Stimulated activated CD4-positive, alpha-beta T cell treated with anti-CD3 and anti-CD28 coated beads, Interleukin-15, amount 100 ng/mL, for 1 hour (primary cell): Measurements from ENCODE around the gene RER1.

ENCODE experiments used
- DNase-seq, 2 donors: peaks; one replicate each; pipeline ENCODE4 v3.0.0-alpha.2; 2020; ENCODE audit warnings: low read depth in 1 of 2, low spot score in 1 of 2

The RER1 gene

DNA sequence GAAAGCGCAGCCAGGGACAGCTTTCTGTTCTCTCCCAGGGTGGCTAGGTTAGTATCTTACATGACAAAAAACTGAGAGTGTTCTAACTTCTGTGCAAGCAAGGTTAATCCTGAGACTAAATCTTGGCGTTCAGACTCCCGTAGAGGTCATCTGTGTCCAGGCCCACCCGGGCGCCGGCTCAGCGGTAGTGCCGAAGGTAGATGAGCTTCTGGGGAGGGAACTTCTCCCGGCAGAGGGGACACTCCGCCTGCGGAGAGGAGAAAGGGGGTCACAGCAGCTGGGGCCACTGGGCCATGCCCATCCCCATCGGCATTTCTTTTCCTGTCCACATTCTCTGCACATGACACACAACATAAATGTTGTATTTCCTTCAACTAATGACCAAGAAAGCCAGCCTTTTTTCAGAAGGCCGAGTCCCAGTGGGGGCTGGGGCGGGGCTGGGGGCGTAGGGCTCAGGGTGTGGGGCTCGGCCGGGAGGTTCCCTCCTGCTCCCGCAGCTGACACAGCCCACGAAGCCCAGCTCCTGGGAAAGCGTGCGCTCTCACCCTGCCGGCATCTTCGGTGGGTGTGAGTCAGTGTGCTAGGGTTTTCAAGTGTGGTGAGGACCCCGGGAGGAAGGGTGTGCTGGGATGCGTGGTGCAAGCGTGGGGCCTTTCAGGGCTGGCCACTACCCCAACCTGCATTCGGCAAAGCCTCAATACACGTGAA is 14.1 kb downstream of the RER1 start:
- DNase-seq: no peak

DNA sequence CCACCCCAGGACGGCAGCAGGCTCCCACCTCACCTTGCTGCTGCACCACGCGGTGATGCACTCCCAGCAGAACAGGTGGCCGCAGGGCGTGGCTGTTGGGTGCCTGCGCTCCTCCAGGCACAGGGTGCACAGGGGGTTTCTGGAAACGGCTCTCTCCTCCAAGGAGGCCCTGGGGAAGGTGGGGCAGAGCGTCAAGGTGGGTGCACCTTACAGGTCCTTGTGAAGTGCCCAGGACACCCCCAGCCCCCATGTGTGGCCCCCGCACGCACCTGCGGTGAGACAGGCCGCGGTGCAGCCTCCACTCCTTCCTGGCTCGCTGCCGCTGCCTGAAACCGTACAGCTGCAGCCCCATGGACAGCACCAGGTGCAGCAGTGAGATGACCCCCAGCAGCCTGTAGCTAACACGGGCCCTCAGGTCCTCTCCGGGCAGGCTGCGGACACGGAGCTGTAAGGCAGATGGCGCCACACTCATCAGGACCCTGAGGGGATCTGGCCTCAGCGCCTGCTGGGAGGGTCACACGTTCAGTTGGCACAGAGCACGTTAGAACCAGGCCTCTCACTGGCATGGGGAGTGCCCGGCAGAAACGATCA is 14.9 kb downstream of the RER1 start:
- no peak for DNase-seq

DNA sequence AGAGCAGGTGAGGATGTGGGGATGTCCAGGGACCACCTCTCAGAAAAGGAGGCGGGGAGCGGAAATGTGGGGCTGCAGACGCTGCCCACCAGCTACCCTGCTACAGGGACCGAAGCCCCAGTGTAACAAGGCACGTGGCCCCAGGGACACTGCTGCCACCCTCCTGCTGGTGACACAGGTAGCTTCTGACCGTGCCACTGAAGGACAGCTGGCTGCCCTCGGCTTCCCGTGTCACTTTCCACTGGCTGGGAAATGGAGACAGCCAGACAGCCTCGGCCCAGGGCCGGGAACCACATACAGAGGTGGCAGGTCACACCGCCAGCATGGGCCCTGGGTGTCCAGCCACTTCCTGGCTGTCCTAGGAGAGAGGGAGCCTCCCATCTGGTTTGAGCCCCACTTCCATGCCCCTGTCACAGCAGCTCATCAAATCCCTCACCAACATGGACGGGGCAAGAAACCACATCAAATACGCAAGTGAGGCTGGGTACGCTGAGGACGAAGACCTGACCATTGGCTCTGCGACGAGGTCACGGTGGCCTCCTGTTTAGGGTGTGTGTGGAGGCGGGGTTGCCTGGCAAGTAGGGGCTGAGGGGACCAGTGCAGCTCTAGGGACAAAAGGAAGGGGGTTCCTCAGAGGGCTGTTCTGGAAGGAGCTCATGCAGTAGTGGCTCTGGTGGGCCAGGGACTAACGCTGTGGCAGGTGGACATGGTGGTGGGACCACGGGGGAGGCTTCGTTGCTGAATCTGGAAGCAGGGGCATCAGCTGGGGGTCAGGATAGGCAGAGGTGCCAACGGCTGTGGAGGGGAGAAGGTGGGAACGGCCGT is 15.7 kb downstream of the RER1 start:
- DNase-seq: no peak

DNA sequence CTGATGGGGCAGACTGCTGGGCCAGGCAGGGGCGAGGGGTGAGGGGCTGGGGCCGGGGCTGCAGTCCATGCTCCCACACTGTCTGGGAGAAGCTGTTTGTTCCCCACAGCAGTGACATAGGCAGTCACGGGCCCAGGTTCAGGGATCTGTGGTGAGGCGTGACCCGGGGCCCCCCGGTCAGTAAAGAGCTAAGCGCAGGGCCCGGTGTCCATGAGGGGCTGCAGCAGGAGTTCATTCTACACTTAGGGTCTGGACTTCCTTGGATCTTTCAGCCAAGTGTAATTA is 16.3 kb downstream of the RER1 start:
- no peak for DNase-seq

DNA sequence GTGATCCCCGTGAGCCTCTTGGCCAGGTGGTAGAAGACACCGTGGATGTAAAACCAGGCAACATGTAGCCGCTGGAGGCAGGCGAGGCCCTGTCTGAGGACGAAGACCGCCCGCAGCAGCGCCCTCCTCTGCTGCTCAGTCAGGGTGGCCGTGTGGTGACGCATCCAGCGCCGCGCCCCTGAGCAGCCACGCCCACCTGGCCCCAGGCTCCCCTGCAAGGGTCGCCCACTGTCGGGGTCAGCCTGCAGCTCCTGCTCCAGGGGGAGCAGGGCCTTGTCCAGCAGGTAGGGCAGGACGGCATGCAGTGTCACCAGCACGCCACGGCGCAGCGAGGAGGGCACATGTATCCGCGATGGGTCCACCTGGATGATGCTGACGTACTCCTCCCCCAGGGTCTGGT is 16.8 kb downstream of the RER1 start:
- no peak for DNase-seq

DNA sequence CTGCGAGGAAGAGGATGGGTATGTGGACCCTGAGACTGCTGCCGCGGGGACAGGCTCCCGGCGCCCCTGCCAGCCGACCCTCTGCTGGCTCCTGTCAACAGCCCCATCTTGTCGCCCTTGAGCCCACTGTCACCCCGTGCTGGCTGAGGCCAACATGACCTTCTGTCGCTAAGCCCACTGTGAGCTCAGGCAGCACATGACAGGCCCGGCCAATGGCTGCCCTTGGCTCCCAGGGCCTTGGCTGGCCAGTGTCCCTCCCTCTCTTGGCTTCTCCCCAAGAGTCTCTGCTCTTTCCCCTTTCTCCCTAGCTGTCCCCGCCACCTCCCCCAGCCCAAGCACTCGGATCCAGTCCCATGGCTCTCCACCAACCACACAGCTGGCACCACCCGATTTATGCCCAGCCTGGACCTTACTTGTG is 17.2 kb downstream of the RER1 start:
- DNase-seq: no peak

DNA sequence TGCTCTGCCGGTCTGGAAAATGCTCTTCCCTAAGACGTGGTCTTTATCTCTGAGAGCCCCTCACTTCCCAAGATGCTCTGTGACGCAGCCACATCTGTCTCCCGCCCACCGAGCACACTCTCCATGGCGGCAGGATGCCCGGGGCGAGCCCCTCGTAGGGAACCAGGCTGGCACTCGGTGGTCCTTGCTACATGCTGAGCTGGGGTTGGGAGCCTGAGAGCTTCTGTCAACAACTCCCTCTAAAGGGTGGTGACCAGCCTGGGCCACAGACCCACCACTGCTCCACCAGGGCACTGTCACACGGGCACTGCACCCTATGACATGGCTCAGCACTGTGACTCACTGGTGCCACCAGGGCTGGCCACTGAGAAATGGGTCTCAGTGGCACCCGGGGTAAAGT is 18.1 kb downstream of the RER1 start:
- no peak for DNase-seq

DNA sequence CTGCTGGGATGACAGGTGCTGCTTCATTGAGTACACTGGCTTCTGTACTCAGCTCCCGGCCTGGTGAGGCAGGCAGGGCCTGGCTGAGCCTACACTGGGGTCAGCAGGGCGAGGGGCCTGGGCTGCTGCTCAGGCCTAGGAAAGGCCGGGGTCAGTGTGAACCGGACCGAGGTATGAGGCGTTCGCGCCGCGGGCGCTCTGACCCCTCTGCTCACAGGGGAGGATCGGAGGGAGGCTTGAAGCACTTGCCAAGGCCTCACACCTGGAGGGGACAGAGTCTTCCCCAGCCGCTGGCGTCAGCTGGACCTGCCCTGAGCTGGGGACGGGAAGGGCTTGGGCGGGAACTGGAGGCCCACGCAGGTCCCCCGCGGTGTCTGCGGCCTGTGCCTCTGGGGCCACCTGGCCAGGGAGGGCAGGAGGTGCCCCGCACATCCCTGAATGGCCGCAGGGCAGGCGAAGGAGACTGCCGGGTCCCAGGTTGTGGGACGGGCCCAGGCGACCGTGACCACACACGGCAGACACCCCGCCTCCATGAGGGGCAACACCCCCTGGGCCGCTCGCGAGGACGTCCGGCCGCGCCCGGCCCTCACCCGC is 20.3 kb downstream of the RER1 start:
- no peak for DNase-seq

DNA sequence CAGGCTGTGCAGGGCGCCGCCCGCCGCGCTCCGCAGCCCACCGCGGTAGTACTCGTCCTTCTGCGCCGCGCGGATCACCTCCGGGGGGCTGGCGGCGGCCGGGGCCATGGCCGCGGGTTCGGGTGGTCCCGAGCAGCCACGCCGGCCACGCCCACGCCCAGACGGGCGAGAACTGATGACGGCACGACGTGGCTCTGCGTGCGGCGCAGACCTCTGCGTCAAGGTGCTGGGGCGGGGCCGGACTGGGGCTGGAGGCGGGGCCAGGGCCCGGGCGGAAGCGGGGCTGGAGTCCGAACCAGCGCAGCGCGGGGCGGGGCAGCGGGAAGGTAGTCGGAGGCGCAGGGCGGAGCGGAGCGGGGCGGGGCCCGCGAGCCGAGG is 20.7 kb downstream of the RER1 start, which contains the start of gene PEX10:
Gene PEX10, minus strand, starts transcription at position 170 of the 378 bp plus-strand sequence. Its CDS starts 62 bp downstream, at position 108.
- peak; percentile 99 to 100 for DNase-seq

DNA sequence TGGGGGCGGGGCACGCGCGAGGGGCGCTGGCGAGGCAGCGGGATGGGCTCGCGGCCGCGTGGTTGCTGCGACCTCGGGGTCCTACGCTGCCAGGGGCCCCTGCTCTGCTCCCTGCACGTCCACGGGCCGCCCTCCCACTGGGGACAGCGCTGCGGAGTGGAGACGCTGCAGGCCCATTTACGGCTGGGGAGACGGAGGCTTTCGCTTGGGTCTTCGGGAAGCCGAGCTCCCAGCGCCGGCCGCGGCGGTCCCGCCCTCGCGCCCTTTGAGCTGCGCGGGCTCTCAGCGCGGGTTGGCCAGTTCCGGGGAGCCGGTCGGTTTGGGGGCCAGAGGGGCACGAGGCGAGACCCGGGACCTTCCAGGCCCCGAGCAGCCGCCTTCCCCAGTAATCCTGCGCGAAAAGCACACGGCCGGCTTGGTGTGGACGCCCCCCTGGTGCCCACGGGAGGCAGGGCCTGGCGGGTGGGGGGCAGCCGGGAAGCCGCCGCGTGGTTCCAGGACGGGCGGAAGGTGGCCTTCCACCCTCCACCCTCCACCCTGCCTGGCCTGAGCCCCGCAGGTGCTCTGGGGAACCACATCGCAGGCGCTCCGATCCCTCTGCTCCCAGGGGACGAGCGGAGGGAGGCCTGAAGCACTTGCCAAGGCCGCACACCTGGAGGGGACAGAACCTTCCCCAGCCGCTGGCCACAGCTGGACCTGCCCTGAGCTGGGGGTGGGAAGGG is 21.3 kb downstream of the RER1 start:
- DNase-seq: no peak

DNA sequence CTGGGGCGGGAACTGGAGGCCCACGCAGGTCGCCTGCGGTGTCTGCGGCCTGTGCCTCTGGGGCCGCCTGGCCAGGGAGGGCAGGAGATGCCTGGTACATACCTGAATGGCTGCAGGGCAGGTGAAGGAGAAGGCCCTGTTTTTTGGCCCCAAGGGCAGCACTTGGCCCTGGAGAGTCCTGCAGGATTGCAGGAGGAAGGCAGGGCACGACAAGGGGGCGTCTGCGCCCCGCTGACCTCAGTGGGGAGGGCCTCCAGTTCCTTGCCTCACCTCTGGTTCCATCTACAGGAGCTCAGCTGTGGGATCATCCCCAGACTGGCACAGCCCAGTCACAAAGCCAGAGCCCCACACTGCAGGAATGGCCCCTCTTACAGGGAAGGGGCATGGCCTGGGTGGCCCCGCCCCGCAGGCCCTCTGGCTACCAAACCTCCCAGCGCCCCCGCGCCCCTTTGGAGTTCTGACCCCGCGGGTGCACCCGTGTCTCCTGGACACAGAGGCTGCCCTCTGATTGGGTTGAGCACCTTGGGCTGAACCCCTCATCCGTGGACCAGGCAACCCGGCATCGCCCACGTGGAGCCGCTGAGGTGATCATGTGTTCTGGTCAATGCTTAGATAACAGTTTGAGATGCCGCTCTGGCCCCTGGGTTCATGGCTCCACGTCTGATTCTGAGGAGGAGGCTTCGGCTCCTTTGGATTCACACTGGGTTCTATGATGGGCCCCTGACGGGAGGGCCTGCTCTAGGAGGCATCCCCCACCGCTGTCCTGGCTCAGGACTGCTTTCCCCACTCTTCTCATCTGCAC is 22.1 kb downstream of the RER1 start:
- no peak for DNase-seq

DNA sequence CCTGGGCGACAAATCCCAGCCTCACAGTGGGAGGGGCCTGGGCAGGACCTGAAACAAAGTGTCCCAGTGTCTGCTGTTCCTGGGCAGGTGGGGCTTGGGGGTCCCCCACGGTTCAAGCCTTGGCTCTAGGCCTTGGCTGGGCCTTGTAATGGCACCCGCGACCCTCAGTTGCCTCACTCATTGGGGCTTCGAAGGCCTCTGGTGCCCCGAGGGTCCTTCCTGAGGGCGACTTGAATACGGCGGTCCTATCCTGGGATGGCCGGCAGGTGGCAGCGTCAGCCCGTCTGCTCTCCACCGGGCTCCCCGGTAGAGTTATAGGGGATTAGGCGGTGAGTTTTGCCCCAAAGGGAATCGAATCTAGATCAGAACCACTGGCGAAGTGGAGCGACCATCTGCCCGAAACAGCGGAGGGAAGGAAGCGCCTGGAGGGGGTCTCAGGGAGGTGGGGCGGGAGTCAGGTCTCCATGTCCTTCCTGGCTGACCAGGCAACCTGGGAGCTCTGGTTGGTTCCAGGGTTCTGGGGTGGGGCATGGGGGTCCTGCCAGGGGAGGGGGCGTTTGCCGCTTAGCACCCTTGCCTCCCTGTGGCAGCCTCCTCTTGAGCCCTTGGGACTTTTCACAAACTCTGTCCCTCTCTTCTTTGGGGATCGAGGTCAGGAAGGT is 22.8 kb downstream of the RER1 start:
- peak; percentile 73 for DNase-seq

DNA sequence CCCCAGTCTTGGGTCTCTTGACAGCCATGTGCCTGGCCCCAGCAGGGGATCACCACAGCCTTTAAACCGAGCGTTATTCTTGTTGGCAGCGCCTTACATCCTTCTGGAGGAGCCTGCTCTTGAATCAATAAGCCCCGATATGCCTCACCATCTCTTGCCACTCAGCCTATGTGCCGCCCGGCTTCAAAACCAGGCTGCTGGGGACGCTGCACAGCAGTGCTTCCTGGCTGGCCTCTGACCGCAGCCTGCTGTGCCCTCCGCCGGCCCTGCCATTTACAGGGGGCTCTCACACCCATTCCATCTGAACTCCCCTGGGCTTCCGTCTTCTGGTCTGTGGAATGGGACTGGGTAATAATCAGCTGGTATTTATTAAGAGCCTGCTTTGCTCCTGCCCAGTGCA is 23.7 kb downstream of the RER1 start:
- no peak for DNase-seq

DNA sequence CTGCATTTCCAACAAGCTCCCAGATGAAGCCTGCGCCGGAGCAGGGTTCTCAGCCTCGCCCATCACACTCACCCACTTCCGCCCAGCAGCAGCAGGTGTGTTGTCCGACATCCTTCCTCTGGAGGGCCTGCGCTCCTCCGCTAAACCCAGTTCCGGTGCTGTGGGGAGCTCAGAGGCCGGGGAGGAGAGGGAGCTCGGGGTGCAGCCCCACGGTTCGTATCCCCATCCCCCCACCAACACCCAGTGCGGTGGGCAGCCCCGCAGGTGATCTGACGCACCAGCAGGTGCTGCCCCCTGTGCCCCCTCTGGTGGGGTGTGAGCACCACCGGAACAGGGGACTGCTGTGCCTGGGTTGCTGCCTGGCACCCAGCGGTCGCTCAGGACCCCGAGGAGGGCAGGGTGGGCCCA is 24.2 kb downstream of the RER1 start:
- peak in 1 of 2 donors; percentile 19 for DNase-seq

DNA sequence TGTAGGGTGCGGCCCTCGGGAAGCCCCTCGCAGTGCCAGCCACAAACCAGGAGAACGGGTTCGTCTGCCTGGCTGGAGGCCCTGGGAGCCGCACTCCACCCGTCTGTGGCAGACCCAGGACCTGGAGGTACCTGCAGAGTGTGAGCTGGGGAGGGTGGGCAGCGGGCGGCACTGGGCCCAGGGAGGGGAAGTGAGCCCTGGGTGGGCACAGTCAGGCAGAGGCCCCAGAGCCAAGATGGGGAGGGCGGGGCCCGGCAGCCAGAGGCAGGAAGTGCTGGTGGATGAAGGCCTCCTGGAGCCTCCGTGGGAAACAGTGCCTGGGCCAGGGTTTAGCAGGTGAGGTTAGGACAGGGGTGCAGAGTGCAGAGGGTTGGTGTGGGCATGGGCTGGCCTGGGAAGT is 24.8 kb downstream of the RER1 start:
- no peak for DNase-seq

DNA sequence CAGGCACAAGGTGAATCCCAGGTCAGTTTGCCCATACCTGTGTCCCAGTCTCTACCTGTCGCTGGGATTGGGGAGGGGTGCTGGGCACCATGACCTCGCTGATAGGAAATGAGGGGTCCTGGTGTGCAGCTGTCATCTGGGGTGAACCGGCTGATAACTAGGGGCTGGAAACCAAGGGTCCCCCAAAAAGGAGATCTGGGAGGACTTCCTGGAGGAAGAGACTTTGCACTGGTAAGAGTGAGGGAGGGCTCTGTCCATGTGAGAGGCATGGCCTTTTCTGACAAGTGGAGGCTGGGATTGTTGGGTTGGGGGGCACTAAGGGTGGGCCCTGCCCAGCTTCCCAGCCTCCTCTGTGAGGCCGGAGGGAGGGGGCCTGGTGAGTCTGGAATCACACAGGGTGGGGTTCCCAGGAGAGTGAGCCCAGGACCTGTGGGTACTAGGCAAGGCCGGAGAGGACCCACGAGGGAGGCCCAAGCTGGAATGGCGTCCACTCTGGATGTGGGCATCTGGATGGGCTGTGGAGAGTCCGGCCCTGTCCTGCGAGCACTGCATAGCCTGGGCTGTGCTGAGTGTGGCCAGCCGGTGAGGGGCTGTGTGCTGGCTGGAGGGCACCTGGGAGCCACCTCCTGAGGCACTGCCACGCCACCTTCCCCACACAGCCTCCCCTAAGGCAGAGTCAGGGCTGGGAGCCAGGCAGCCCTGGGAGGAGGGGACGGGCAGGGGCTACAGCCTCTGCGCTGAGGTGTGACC is 25.6 kb downstream of the RER1 start:
- DNase-seq: no peak

DNA sequence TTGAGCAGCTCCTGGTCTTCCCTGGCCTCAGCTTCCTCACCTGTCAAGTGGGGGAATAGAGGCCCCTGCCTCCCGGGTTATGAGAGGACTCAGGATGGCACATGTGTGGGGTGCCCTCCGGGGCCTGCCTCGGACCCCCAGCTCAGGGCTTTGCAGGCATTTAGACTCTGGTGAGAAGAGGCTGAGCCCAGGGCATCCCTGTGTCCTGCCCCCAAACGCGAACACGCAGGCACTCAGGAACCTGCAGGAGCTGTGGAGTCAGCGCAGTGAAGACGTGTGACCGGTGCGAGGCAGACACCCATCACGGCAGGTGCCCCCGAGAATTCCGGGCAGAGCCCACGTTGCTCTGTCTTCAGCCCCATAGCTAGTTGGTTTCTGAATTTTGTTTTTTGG is 26.2 kb downstream of the RER1 start:
- DNase-seq: no peak

DNA sequence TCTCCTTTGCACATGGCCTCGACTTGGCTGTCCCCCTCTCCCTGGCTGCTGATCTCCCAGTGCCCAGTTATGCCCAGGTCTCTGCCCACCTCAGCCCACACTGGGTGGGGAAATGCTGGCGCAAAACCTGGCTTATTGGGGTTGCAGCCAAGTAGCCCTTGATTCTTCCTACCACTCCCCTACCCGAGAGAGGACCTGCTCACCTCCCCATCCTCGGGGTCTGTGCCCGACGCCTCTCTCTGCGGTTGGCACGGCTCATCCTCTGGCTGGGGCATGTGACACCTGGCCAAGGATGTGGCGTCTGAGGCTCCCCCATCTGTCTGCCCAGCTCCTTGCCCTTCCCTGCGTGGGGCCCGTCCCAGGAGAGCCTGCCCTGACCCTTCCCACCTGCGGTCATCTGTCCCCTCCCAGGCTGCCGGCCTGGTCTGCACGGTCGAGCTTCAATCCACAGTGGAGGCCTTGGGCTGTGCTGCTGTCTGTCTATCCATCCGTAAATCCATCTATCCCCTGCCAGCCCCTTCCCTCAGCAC is 27.2 kb downstream of the RER1 start:
- no peak for DNase-seq

DNA sequence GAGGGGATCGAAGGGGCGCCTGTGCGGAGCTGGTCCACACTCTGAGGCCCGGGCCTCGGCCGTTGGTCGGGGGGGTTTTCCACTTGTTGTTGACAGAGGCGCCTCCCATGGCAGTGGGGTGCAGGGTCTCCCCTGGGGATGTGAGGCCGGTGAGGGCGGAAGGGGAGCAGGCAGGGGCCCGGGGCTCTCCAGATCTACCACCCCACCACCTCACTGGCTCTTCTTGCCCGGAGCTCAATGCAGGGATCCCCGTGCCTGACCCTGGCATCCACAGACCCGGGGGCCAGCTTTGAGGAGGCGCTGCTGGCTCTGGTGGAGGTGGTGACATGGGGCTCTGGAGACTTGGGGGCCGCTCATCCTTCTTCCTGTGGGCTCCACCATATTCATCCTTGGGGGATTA is 27.8 kb downstream of the RER1 start:
- no peak for DNase-seq
